ENCODE results near the gene USP8.
"Not testable (repeated sequence)": the region's sequence is repeated elsewhere in the genome, so short reads cannot be mapped to it uniquely, and the experiment has no call there.

GRCh38 chr15:50379413-50379812 is 44.8 kb upstream of the USP8 start:
- not testable (repeated sequence) for TF ChIP-seq CTCF (IDR thresholded peaks at IDR 0.05; ENCODE audit: insufficient read depth, low read depth, low read length); EZH2 (IDR thresholded peaks at IDR 0.05; ENCODE audit: insufficient read depth, low read length)

Measured in astrocyte (in vitro differentiated cells and primary cell).